ENCODE results near the gene AGPAT3.

The AGPAT3 gene

DNA sequence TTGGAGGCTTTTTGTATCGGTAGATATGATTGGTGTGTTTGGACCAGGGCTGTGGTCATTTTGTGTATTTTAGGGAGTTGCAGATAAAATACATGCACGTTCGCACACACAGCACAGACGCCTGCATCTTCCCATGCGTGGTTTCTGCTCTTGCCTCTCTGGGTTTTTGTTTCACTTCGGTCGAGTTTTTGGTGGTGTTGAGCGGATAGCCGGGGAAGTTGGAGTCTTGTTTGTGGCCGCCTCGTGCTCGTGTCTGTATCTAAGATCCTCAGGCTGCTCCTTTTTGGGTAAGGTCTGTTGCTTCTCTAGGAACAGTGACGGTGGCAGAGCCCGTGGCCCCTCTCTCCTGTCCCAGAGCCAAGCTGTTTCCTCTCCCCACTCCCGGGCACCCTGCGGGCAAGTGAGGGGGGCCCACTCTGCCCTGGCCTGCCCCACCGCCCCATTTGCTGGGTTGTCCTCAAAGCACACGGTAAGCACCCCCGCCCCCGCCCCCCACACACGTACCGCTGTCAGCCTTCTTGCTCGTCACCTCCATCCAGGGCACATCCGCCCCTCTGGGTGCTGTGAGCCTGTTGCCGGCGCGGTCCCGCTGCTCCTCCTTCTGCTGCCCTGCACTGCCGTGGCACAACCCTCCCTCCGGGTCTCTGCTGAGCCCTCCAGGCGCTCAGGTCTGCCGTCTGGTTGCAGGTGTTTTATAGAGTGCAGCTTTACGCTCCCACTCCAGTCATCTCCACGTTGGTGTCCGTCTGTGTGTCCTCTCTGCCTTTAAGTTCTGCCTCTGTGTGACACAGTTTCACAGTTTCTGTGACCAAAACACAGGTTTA is 51.9 kb downstream of the AGPAT3 start:
- CTCF ChIA-PET: no interaction called here
- POLR2A ChIA-PET: no interaction called here
- Histone ChIP-seq H3K27ac (ENCODE audit: extremely low read depth, low read depth, low read length) (no peak overlapping the region), H3K36me3 (ENCODE audit: control insufficient read depth in 2 of 2, insufficient read depth in 1 of 2, low read length in 2 of 2) (peaks cover 0 to 9% of the 10 kb centered on the region in 2 experiments; a peak in 1 of 3 replicates), H3K9me3 (ENCODE audit: control insufficient read depth, insufficient read depth, low read depth, low read length) (no peaks in the 10 kb centered on the region), H3K4me1 (ENCODE audit: control insufficient read depth, insufficient read depth, low read length) (peaks cover 7% of the 10 kb centered on the region), H3K4me3 (ENCODE audit: low read depth, low read length) (no peak overlapping the region)
- TF ChIP-seq KLF1 (tag by site-specific recombination; IDR thresholded peaks at IDR 0.05): no peak
- no peak for TF ChIP-seq ZSCAN23 (tag by site-specific recombination; IDR thresholded peaks at IDR 0.05)
- TF ChIP-seq ZNF837 (tag by site-specific recombination; IDR thresholded peaks at IDR 0.05): no peak
- no peak for TF ChIP-seq YY2 (tag by site-specific recombination; IDR thresholded peaks at IDR 0.05)
- no peak for TF ChIP-seq HOXC10 (CRISPR knock-in tag; IDR thresholded peaks at IDR 0.05)
- TF ChIP-seq PATZ1 (tag by site-specific recombination; IDR thresholded peaks at IDR 0.05): no peak
- no peak for TF ChIP-seq SCRT2 (tag by site-specific recombination; IDR thresholded peaks at IDR 0.05)
- no peak for TF ChIP-seq ZNF175 (tag by site-specific recombination; IDR thresholded peaks at IDR 0.05)
- TF ChIP-seq ZNF792 (tag by site-specific recombination; IDR thresholded peaks at IDR 0.05): no peak
- no peak for TF ChIP-seq ZNF366 (tag by site-specific recombination; conservative IDR thresholded peaks at IDR 0.05)
- TF ChIP-seq ZNF274 (IDR thresholded peaks at IDR 0.05; ENCODE audit: low read length): no peak
- TF ChIP-seq ZNF274 (tag by site-specific recombination; IDR thresholded peaks at IDR 0.05; ENCODE audit: borderline replicate concordance): no peak
- no peak for TF ChIP-seq MZF1 (tag by site-specific recombination; IDR thresholded peaks at IDR 0.05; ENCODE audit: borderline replicate concordance)

DNA sequence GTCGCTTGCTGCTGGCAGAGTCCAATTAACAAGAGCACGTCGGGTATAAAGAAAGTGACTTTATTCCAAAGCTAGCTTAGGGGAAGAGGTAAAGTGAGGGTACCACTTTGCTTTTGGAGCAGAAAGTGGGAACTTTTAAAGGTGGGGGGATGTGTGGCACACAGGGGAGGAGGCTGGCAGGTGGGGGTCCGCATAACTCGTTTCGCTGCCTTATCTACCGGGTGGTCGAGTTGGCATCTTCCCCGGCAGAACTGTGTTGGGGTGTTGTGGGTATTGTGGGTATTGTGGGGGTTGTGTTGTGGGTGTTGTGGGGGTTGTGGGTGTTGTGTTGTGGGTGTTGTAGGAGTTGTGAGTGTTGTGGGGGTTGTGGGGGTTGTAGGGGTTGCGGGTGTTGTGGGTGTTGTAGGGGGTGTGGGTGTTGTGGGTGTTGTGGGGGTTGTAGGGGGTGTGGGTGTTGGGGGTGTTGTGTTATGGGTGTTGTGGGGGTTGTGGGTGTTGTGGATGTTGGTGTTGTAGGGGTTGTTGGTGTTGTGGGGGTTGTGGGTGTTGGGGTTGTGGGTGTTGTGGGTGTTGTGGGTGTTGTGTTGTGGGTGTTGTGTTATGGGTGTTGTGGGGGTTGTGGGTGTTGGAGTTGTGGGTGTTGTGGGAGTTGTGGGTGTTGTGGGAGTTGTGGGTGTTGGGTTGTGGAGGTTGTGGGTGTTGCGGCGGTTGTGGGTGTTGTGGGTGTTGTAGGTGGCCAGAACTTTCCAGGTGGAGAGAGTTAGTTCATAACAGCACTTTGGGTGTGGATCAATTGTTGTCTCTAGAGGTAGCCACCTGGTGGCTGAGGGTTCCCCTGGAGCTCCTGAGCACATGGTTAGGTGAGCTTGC is 52.7 kb downstream of the AGPAT3 start:
- TF ChIP-seq IKZF3 (tag by site-specific recombination; IDR thresholded peaks at IDR 0.05) (no peak), PRDM1 (tag by site-specific recombination; IDR thresholded peaks at IDR 0.05) (peak; percentile 10; the same call in 1 of the 2 replicates), EGR2 (tag by site-specific recombination; IDR thresholded peaks at IDR 0.05; ENCODE audit: low read depth) (peak; percentile 100), ZNF76 (tag by site-specific recombination; IDR thresholded peaks at IDR 0.05; ENCODE audit: borderline replicate concordance, low read depth) (peak; percentile 40; the same call in 1 of the 2 replicates), ZFHX2 (tag by site-specific recombination; conservative IDR thresholded peaks at IDR 0.05) (peak; percentile 98), ELK4 (IDR thresholded peaks at IDR 0.05; ENCODE audit: borderline replicate concordance, low read depth, low read length) (no peak), RBAK (tag by site-specific recombination; IDR thresholded peaks at IDR 0.05) (no peak)
- peaks cover 8% of the 10 kb centered on the region for H3K4me1 ChIP-seq (ENCODE audit: control insufficient read depth, insufficient read depth, low read length)
- H3K4me3 ChIP-seq (ENCODE audit: low read depth, low read length): no peak overlapping the region
- peaks cover 0 to under 1% of the 10 kb centered on the region in 2 experiments; a peak in 1 of 3 replicates for H3K36me3 ChIP-seq (ENCODE audit: control insufficient read depth in 2 of 2, insufficient read depth in 1 of 2, low read length in 2 of 2)
- ChIA-PET POLR2A (interaction anchor here (0.7 kb wide), 1 partner anchor 34 kb away, joined by 6 read pairs; no protein-coding TSS in a partner anchor), CTCF (interaction anchor here (0.9 to 1.6 kb wide), 2 partner anchors 21 to 107 kb away, joined by 6 read pairs; no protein-coding TSS in a partner anchor)
- H3K9me3 ChIP-seq (ENCODE audit: control insufficient read depth, insufficient read depth, low read depth, low read length): no peaks in the 10 kb centered on the region
- H3K27ac ChIP-seq (ENCODE audit: extremely low read depth, low read depth, low read length): no peak overlapping the region
